Kidney epithelial cell (primary cell): Measurements from ENCODE around the gene PPEF1. TPM values are rescaled to one million over a fixed set of nuclear protein-coding genes. Genes with fewer than 3 reads are reported as not detected.

Source experiments
- DNase-seq: peaks from one replicate; pipeline ENCODE4 v3.0.0-alpha.2; 2010; ENCODE audit warnings: low read depth
- H3K27me3 ChIP-seq: 2 replicates; pipeline ENCODE4 v1.6.0; 2011; ENCODE audit warnings: low read length; ENCODE audit not compliant: control insufficient read depth, insufficient read depth
- H3K36me3 ChIP-seq: 2 replicates; pipeline ENCODE4 v1.5.1; 2011; ENCODE audit warnings: low read length; ENCODE audit not compliant: control insufficient read depth, insufficient read depth
- H3K4me3 ChIP-seq: 2 replicates; pipeline ENCODE4 v1.5.1; 2011; ENCODE audit warnings: low read depth, mild to moderate bottlenecking, control low read depth, low read length
- total RNA-seq: library from RNA; depleted of rRNA; stranded (reverse); fragments of >200 nt; gene quantifications from 2 replicates; pipeline ENCODE4 v1.2.3, GENCODE V29; 2015
- TF ChIP-seq, protein P1 (sequence below): IDR thresholded peaks from 2 replicates; pipeline ENCODE4 v1.5.1; 2011; ENCODE audit warnings: mild to moderate bottlenecking, moderate library complexity, low read length, control low read depth, inconsistent platforms; ENCODE audit not compliant: insufficient read depth, poor library complexity, severe bottlenecking

PPEF1 gene
- total RNA-seq, 1 donor from 2014 or later, result not detected

DNA sequence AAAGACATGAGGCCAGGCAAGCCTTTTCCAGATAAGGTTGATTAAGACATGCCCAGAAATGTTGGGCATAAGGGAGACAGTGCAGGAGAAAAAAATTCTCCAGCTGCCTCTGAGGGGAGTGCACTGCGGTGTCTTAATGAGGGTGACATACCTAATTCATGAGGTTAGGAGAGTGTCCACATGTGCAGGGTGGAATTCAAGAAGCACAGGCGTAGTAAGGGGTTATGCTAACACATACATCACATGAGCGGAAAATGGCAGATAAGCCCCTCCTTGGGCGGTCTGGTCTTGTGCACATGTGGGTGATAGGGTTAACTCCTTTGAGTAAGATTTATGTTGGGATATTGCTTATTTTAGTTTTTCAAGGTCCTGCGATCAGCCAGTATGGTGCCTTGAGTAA, 154.1 kb downstream of the PPEF1 start:
- no peak for DNase-seq
- no peaks in the 10 kb centered on the region for H3K36me3 ChIP-seq
- no peaks in the 10 kb centered on the region for H3K27me3 ChIP-seq
- no peak overlapping the region for H3K4me3 ChIP-seq
- TF ChIP-seq, protein P1, sequence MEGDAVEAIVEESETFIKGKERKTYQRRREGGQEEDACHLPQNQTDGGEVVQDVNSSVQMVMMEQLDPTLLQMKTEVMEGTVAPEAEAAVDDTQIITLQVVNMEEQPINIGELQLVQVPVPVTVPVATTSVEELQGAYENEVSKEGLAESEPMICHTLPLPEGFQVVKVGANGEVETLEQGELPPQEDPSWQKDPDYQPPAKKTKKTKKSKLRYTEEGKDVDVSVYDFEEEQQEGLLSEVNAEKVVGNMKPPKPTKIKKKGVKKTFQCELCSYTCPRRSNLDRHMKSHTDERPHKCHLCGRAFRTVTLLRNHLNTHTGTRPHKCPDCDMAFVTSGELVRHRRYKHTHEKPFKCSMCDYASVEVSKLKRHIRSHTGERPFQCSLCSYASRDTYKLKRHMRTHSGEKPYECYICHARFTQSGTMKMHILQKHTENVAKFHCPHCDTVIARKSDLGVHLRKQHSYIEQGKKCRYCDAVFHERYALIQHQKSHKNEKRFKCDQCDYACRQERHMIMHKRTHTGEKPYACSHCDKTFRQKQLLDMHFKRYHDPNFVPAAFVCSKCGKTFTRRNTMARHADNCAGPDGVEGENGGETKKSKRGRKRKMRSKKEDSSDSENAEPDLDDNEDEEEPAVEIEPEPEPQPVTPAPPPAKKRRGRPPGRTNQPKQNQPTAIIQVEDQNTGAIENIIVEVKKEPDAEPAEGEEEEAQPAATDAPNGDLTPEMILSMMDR, result no peak

DNA sequence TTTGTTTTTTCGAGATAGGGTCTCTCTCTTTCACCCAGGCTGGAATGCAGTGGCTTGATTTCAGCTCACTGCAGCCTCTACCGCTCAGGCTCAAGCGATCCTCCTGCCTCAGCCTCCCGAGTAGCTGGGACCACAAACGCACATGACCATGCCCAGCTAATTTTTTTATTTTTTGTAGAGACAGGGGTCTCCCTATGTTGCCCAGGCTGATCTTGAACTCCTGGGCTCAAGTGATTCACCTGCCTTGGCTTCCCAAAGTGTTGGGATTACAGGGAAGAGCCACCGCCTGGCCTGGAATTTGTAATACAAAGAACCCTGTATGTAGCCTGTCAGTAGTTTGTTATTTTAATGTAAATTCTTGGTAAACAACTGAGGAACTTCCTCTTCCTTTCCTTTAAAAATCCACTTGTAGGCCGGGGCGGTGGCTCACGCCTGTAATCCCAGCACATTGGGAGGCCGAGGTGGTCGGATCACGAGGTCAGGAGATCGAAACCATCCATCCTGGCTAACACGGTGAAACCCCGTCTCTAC, 157.0 kb downstream of the PPEF1 start:
- H3K27me3 ChIP-seq, result no peaks in the 10 kb centered on the region
- TF ChIP-seq, protein P1, result no peak
- no peak overlapping the region for H3K4me3 ChIP-seq
- H3K36me3 ChIP-seq, result no peaks in the 10 kb centered on the region
- no peak for DNase-seq

DNA sequence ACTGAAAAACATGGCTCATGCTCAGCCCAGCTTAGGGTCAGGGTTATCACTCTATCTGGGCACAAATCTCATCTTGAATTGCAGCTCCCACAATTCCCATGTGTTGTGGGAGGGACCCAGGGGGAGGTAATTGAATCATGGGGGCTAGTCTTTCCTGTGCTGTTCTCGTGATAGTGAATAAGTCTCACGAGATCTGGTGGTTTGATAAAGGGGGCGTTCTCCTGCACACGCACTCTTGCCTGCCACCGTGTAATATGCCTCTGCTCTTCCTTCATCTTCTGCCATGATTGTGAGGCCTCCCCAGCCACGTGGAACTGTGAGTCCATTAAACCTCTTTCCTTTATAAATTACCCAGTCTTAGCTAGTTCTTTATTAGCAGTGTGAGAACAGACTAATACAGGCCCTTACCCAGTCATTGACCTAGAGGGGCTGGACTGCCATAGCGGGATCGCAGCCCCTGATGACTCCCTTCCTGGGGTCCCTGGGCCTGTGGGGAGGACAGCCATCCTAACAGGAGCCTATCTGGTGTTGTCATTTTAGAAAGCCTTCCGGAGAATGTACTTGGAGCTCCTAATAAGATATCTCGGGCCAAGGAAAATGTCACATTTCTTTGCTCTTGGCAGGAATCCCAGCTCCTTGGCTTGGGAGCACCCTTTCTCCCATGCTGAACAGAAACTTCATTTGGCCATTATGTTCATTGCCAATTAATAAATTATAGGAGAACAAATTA, 163.9 kb downstream of the PPEF1 start:
- no peak for DNase-seq
- TF ChIP-seq, protein P1, result no peak
- H3K36me3 ChIP-seq, result no peaks in the 10 kb centered on the region

DNA sequence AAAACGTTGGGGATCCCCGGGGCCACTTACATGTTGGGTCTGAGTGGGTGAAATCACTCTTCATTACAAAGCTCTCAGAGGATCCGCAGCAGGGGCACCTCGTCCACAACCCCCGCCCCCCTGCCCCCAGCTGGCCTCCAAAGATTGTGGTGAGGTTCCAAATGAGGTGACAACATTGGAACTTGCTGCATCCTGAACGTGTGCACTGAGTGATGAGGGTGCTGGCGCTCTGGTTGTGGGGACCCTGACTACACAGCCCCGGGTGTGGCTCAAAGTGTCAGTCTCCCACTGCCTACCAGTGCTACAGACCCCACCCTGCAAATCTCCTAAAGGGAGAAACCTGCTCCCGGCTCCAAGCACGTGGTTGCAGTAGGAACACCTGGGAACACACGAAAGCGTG, 164.5 kb downstream of the PPEF1 start:
- no peaks in the 10 kb centered on the region for H3K27me3 ChIP-seq
- no peak for DNase-seq
- TF ChIP-seq, protein P1, result no peak
- no peak overlapping the region for H3K4me3 ChIP-seq
- no peaks in the 10 kb centered on the region for H3K36me3 ChIP-seq

More for the DNA sequence above, 163.9 kb downstream of the PPEF1 start:
- no peak overlapping the region for H3K4me3 ChIP-seq
- no peaks in the 10 kb centered on the region for H3K27me3 ChIP-seq

DNA sequence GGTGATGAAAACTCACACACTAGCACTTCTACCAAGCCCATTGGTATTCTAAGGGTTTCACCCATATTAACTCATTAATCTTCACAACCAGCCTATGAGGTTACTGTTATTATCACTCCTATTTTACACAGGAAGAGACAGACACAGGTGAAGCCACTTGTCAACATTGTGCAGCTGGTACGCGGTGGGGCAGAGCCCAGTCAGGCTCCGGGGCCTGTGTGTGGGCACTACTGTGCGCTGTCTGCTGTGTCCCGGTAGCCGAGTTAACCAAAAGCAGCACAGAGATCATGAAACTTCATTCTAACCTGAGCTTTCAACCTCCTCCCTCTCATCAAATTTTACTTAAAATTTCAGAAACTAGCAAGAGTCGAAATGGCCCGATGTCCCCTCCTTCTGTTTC, 165.2 kb downstream of the PPEF1 start:
- DNase-seq, result no peak
- H3K27me3 ChIP-seq, result no peaks in the 10 kb centered on the region
- no peak overlapping the region for H3K4me3 ChIP-seq
- TF ChIP-seq, protein P1, result no peak
- no peaks in the 10 kb centered on the region for H3K36me3 ChIP-seq
